Measurements from ENCODE around the gene ASIC2. TPM values are rescaled to one million over a fixed set of nuclear protein-coding genes. Genes with fewer than 3 reads are reported as not detected.

The ASIC2 gene
- total and polyA plus RNA-seq, 12 donors, result not detected

DNA sequence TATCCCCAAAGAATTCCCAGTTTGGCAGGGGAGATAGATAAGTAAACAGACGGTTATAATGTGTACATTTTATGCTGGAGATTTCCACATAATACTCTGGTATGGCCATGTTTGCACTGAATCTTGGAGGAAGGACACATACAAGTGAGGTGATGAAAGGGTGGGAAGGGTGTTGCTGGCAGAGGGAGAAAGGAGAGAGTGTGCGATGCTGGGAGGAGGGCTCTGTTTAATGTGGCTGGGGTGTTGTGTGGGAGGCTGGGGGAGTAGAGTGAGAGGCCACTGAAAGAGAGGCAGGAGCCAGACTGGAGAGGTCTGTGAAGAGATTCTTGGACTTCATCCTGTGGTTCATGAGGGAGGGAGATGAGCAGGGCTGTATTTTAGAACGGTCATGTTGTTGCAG lies 213.9 kb downstream of the ASIC2 start:
- intact Hi-C loops (cut with DNase I), result loop anchor here in 1 of 10 donors (10.0 kb wide), 1 partner anchor 56 kb away; no protein-coding TSS in a partner anchor
- WGBS, 2 donors, result 62 to 73% methylated on average over 3 of the region's 3 CpGs
- no peaks in the 10 kb centered on the region for H3K9me3 ChIP-seq
- ATAC-seq (no peak), DNase-seq (no peak)
- H3K36me3 ChIP-seq, result no peaks in the 10 kb centered on the region
- no peak for TF ChIP-seq CTCF (IDR thresholded peaks at IDR 0.05)
- H3K27me3 ChIP-seq, result peaks cover 0 to 49% (median 22%) of the 10 kb centered on the region in 7 donors
- no peak overlapping the region for H3K4me3 ChIP-seq
- H3K4me1 ChIP-seq, result peaks cover 0 to 14% (median 0%) of the 10 kb centered on the region in 9 donors
- no peak overlapping the region for H3K27ac ChIP-seq

- 18 to 34% methylated on average over 1 of the region's 1 CpG for WGBS, 2 donors
- Histone ChIP-seq H3K36me3 (no peaks in the 10 kb centered on the region), H3K27me3 (peaks cover 0 to 37% (median 25%) of the 10 kb centered on the region in 7 donors), H3K4me3 (no peak overlapping the region), H3K9me3 (no peaks in the 10 kb centered on the region), H3K27ac (no peak overlapping the region), H3K4me1 (peaks cover 0 to 14% (median 0%) of the 10 kb centered on the region in 9 donors)
- intact Hi-C loops (cut with DNase I), result loop anchor here in 1 of 10 donors (10.0 kb wide), 1 partner anchor 58 kb away; no protein-coding TSS in a partner anchor
- DNase-seq, result no peak
- no peak for TF ChIP-seq CTCF (IDR thresholded peaks at IDR 0.05)
- ATAC-seq, result peak in 1 of 8 donors; percentile 21
Observed at GRCh38 chr17:33076979-33077378, 216.1 kb downstream of the ASIC2 start.

DNA sequence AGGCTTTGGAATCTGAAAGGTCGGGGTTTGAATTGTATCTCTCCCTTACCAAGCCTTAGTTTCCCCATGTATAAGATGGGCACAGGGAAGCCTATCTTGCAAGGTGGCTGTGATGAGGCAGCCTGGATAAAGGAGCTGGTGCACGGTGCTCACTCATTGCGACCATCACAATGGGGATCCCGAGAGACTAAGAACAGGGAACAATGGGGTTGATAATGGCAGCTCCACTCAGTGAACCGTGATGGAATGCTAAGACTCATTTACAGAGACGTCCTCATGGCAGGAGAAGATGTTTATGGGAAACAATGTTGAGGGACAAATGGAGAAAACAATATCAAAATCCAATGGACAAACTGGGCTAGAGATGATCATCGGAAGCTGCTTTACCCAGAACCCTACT lies 219.7 kb downstream of the ASIC2 start:
- H3K9me3 ChIP-seq, result no peaks in the 10 kb centered on the region
- H3K4me1 ChIP-seq, result peaks cover 0 to 14% (median 0%) of the 10 kb centered on the region in 9 donors
- intact Hi-C loops (cut with DNase I), result loop anchor here in 1 of 10 donors (10.0 kb wide), 1 partner anchor 61 kb away; no protein-coding TSS in a partner anchor
- peaks cover 0 to 19% (median 15%) of the 10 kb centered on the region in 7 donors for H3K27me3 ChIP-seq
- DNase-seq (no peak), ATAC-seq (no peak)
- no peak overlapping the region for H3K27ac ChIP-seq
- TF ChIP-seq CTCF (IDR thresholded peaks at IDR 0.05), result no peak
- 64 to 73% methylated on average over 7 of the region's 7 CpGs for WGBS, 2 donors
- H3K4me3 ChIP-seq, result no peak overlapping the region
- no peaks in the 10 kb centered on the region for H3K36me3 ChIP-seq

DNA sequence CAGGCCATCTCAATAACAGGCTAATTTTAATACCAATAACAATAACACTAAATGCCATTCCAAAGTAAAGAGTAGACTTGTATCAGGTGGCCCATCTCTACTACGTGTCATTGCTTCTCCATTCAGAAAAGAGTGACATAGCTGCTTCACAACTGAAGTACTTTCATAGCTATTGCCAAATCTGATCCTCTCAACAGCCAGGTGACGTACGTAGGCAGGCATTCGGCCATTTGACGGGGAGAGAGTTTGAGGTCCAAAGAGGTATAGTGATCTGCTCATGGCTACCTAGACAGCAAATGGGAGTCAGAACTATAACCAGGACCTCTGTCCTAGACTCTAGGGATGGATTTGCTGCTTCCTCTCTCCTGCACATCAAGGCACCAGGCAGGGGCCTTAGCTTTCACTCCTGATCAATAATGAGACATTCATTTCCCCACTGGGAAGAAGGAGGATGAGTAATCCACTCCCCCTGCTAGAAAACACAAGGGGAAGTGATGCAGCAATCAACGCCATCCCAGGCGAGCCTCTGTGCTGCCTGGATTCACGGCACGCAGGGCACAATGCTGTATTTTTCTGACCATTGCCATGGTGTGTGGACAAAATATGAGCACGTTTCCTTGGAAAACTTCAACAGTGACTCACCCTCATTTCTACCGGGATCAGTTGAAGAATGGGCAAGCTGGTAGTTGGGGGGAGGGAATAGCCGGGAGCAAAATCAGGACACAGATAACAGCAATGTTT lies 220.5 kb downstream of the ASIC2 start:
- Histone ChIP-seq H3K36me3 (no peaks in the 10 kb centered on the region), H3K27me3 (peaks cover 0 to 17% (median 15%) of the 10 kb centered on the region in 7 donors), H3K9me3 (no peaks in the 10 kb centered on the region), H3K4me1 (peaks cover 0 to 8% (median 0%) of the 10 kb centered on the region in 9 donors), H3K4me3 (no peak overlapping the region), H3K27ac (no peak overlapping the region)
- intact Hi-C loops (cut with DNase I), result loop anchor here in 1 of 10 donors (10.0 kb wide), 1 partner anchor 62 kb away; no protein-coding TSS in a partner anchor
- TF ChIP-seq CTCF (IDR thresholded peaks at IDR 0.05), result no peak
- DNase-seq, result no peak
- WGBS, 2 donors, result 72 to 74% methylated on average over 12 of the region's 12 CpGs
- ATAC-seq, result no peak
